ENCODE measurements around the gene CASKIN1.

Gene CASKIN1

DNA sequence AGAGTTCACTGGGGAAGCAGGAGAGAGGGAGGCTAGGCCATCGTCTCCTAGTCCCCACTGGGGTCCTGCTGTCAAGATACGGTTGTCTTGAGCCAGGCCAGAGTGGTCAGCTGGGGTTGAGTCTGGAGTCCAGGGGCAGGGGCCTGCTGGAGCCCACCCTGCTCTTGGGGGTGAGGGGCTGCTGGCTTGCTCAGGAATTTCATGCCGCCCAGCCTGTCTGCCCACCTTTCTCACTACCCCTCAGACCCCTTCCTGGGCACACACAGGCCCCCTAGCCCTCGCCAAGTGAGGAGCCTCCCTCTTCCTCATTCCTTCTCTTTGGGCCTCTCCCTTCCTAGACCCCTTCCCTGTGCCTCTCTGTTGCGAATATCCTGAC is 39.6 kb downstream of the CASKIN1 start:
- no peaks in the 10 kb centered on the region for H3K9me3 ChIP-seq (ENCODE audit: control insufficient read depth, insufficient read depth, low read length)
- H3K27me3 ChIP-seq (ENCODE audit: control insufficient read depth, insufficient read depth, low read length): no peaks in the 10 kb centered on the region
- DNase-seq (ENCODE audit: low read depth, low spot score): no peak
- WGBS (ENCODE audit: insufficient coverage, insufficient read length): no CpG with 5 or more reads among the region's 5 CpGs
- H3K4me3 ChIP-seq (ENCODE audit: low read length): peak overlapping the region; percentile 94; the same call in 1 of the 2 replicates
- peaks cover 17% of the 10 kb centered on the region for H3K36me3 ChIP-seq (ENCODE audit: control insufficient read depth, insufficient read depth, low read length)
- H3K4me1 ChIP-seq (ENCODE audit: control insufficient read depth, insufficient read depth, low read length): peaks cover 15% of the 10 kb centered on the region
- no peak overlapping the region for H3K27ac ChIP-seq (ENCODE audit: low read length)

DNA sequence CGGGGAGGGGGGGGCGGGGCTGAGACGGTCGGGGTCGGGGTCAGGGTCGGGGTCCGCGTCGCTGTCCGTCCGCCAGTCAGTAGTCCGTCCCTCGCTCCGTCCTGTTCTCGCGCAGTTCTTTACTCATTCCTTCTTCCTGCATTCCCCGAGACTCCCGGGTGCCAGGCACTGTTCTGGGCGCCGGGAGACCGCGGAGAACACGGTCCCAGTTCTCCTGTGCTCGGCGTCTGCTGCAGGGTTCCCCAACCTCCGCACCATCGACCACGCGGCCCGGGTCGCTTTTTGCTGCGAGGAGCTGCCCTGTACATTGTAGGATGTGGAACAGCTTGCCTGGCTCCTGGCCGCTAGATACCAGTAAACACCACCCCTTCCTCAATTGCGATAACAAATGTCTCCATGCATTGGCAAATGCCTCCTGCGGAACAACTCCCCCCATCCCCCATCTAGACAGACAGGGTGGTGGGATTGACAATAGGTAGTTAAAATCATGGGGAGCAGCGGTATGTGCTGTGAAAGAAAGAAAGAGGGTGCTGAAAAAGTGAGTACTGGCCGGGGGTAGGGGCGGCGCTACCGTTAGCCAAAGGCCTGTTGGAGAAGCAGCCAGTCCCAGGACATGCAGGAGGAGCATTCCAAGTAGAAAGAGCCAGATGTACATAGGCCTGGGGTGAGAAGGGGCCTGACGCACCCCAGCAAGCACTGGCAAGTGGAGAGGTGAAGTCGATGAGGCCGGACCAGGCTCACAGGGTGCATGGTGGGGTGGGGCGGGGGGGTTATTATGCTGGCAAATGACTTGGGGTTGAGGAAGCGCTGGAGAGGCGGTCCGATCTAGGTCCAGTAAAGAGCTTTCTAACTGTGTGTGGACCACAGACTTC is 40.2 kb downstream of the CASKIN1 start:
- Histone ChIP-seq H3K4me1 (ENCODE audit: control insufficient read depth, insufficient read depth, low read length) (peaks cover 20% of the 10 kb centered on the region), H3K27me3 (ENCODE audit: control insufficient read depth, insufficient read depth, low read length) (no peaks in the 10 kb centered on the region), H3K9me3 (ENCODE audit: control insufficient read depth, insufficient read depth, low read length) (no peaks in the 10 kb centered on the region), H3K36me3 (ENCODE audit: control insufficient read depth, insufficient read depth, low read length) (peaks cover 21% of the 10 kb centered on the region), H3K27ac (ENCODE audit: low read length) (no peak overlapping the region), H3K4me3 (ENCODE audit: low read length) (peak overlapping the region; percentile 94)
- no CpG with 5 or more reads among the region's 47 CpGs for WGBS (ENCODE audit: insufficient coverage, insufficient read length)
- no peak for DNase-seq (ENCODE audit: low read depth, low spot score)

DNA sequence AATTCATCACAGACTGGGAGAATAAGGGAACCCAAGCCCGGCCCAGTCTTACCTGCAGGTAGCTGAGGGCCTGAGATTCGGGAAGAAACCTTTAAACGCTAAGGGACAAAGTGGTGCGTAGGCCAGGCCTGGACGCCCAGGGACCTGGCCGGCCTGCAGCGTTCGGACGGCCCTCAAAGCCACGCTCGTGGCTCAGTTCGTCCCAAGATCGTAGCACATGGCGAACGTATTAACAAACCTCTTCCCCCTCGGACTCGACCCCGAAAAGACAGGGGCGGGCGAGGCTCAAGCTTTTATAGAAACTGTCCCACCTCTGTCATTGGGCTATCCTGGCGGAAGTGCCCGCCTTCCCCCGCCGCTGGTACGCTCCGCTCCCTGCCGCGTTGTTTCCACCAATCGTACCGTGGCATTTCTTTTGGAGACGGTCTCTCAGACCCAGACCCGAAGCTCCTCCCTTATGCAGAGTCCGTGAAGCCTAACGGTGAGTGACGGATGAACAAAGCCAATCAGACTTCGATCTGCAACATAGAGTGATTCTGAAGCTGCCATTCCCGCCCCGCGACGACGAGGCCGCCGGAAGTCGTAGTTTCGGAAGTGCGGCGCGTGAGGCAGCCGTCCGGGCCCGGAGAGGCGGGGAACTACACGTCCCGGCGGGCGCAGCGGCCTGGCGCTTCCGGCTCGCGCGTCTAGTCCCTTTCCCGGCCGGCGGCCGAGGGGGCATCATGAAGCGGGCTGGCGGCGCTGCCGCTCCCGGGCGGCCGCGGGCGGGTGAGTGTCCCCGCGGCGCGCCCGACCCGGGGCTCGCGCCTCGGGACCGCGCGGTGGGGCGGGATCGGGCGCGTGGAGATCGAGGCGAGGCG is 41.1 kb downstream of the CASKIN1 start, which contains the start of gene TRAF7:
TRAF7 (plus strand) TSS at position 692 of the 860 bp plus-strand sequence. CDS start 8,139 bp downstream, outside the sequence.
- Histone ChIP-seq H3K36me3 (ENCODE audit: control insufficient read depth, insufficient read depth, low read length) (peaks cover 21% of the 10 kb centered on the region), H3K27ac (ENCODE audit: low read length) (no peak within 1 kb of the TSS), H3K4me1 (ENCODE audit: control insufficient read depth, insufficient read depth, low read length) (peaks cover 20% of the 10 kb centered on the region), H3K9me3 (ENCODE audit: control insufficient read depth, insufficient read depth, low read length) (no peaks in the 10 kb centered on the region), H3K27me3 (ENCODE audit: control insufficient read depth, insufficient read depth, low read length) (no peaks in the 10 kb centered on the region), H3K4me3 (ENCODE audit: low read length) (peak within 1 kb of the TSS; percentile 94)
- no CpG with 5 or more reads among the region's 94 CpGs for WGBS (ENCODE audit: insufficient coverage, insufficient read length)
- peak; percentile 100 for DNase-seq (ENCODE audit: low read depth, low spot score)

DNA sequence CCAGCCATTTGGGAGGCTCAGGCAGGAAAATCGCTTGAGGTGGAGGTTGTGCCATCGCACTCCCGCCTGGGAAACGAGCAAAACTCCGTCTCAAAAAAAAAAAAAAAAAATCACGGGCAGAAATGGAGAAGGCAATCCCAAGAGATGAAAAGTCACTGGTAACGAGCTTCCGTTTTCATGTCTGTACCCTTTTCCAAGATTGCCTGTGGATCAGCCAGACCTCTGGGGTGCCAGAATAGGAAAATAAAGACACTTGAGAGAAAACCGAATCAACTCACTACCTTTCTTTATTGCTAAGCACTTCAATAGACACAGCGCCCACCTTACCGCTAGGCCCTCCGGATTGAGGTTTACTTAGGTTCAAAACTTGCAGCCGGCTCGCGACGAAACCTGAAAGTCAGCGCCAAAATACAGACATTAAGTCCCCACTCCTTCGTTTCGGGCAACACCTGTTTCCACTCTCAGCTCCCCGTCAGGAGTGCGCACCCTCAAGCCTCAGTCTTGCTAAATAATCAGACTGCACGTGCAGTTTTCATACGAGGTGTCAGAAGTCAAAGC is 41.8 kb downstream of the CASKIN1 start:
- Histone ChIP-seq H3K4me1 (ENCODE audit: control insufficient read depth, insufficient read depth, low read length) (peaks cover 24% of the 10 kb centered on the region), H3K36me3 (ENCODE audit: control insufficient read depth, insufficient read depth, low read length) (peaks cover 21% of the 10 kb centered on the region)
- WGBS (ENCODE audit: insufficient coverage, insufficient read length): no CpG with 5 or more reads among the region's 23 CpGs

DNA sequence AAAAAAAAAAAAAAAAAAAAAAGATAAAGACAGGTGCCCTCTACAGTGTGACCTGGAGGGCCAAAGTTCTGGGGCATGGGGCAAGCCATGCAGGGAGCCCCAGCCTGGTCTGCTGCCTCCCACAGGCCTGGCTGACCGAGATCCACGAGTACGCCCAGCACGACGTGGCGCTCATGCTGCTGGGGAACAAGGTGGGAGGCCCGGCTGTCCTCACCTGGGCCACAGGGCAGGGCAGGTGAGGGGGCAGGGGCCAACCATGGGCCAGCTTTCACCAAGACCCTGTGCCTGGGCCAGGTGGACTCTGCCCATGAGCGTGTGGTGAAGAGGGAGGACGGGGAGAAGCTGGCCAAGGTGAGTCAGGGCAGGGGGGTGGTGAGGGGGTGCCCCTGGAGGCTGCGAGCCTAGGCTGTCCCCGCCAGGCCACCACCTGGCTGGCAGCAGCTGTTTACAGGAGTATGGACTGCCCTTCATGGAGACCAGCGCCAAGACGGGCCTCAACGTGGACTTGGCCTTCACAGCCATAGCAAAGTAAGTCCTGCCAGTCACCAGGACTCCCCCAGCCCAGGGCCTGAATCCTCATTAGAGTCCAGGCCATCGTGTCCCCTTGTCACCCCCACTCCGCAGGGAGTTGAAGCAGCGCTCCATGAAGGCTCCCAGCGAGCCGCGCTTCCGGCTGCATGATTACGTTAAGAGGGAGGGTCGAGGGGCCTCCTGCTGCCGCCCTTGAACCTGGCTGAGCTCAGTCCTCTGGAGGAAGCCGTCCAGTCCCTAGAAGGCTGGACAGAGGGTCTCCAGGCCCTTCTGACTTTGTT is 43.5 kb downstream of the CASKIN1 start:
- H3K4me3 ChIP-seq (ENCODE audit: low read length): peak overlapping the region; percentile 82
- no peaks in the 10 kb centered on the region for H3K9me3 ChIP-seq (ENCODE audit: control insufficient read depth, insufficient read depth, low read length)
- peak overlapping the region; percentile 12 for H3K27ac ChIP-seq (ENCODE audit: low read length)
- no peaks in the 10 kb centered on the region for H3K27me3 ChIP-seq (ENCODE audit: control insufficient read depth, insufficient read depth, low read length)
- no CpG with 5 or more reads among the region's 25 CpGs for WGBS (ENCODE audit: insufficient coverage, insufficient read length)
- peaks cover 21% of the 10 kb centered on the region for H3K36me3 ChIP-seq (ENCODE audit: control insufficient read depth, insufficient read depth, low read length)
- H3K4me1 ChIP-seq (ENCODE audit: control insufficient read depth, insufficient read depth, low read length): peaks cover 20% of the 10 kb centered on the region
- no peak for DNase-seq (ENCODE audit: low read depth, low spot score)

More for the DNA sequence above, 41.8 kb downstream of the CASKIN1 start:
- H3K27me3 ChIP-seq (ENCODE audit: control insufficient read depth, insufficient read depth, low read length): no peaks in the 10 kb centered on the region
- peak overlapping the region; percentile 82 for H3K4me3 ChIP-seq (ENCODE audit: low read length)
- H3K9me3 ChIP-seq (ENCODE audit: control insufficient read depth, insufficient read depth, low read length): no peaks in the 10 kb centered on the region
- no peak for DNase-seq (ENCODE audit: low read depth, low spot score)
- no peak overlapping the region for H3K27ac ChIP-seq (ENCODE audit: low read length)

DNA sequence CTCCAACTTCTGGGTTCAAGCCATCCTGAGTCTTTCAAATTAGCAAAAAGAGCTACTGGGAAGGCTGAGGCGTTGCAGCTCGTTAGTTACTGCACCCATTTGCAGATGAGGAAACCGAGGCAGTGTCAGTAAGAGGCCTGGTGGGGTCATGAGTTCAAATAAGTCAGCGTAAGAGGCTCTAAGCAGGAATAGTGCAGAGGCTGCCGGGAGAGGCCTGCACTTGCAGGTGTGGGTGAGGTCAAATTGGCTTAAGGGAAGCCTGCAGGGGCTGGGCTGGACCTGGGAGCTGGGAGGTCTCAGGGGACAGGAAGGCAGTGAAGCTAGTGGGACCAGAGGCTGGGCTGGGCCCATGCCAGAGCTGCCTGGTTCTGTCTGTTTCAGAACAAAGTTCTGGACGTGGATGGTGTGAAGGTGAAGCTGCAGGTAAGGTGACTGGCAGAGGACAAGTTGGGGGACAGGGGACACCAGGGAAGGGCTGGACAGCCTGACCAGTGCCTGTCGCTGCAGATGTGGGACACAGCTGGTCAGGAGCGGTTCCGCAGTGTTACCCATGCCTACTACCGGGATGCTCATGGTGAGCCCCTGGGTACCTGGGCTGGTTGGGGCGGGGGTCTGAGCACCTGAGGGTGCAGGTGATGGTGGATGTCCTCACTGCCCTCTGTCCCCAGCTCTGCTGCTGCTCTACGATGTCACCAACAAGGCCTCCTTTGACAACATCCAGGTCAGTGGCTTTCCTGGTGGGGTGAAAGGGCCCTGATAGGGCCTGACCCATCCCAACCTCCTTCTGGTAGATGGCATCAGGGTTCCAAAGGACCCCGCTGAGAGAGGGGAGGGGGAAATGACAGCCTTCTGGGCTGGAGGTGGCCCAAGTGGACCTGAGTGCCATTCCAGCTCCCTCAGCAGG is 45.0 kb downstream of the CASKIN1 start:
- no peak for DNase-seq (ENCODE audit: low read depth, low spot score)
- no peaks in the 10 kb centered on the region for H3K9me3 ChIP-seq (ENCODE audit: control insufficient read depth, insufficient read depth, low read length)
- H3K36me3 ChIP-seq (ENCODE audit: control insufficient read depth, insufficient read depth, low read length): peaks cover 21% of the 10 kb centered on the region
- no peaks in the 10 kb centered on the region for H3K27me3 ChIP-seq (ENCODE audit: control insufficient read depth, insufficient read depth, low read length)
- no CpG with 5 or more reads among the region's 13 CpGs for WGBS (ENCODE audit: insufficient coverage, insufficient read length)
- no peak overlapping the region for H3K4me3 ChIP-seq (ENCODE audit: low read length)
- H3K4me1 ChIP-seq (ENCODE audit: control insufficient read depth, insufficient read depth, low read length): peaks cover 17% of the 10 kb centered on the region
- no peak overlapping the region for H3K27ac ChIP-seq (ENCODE audit: low read length)

DNA sequence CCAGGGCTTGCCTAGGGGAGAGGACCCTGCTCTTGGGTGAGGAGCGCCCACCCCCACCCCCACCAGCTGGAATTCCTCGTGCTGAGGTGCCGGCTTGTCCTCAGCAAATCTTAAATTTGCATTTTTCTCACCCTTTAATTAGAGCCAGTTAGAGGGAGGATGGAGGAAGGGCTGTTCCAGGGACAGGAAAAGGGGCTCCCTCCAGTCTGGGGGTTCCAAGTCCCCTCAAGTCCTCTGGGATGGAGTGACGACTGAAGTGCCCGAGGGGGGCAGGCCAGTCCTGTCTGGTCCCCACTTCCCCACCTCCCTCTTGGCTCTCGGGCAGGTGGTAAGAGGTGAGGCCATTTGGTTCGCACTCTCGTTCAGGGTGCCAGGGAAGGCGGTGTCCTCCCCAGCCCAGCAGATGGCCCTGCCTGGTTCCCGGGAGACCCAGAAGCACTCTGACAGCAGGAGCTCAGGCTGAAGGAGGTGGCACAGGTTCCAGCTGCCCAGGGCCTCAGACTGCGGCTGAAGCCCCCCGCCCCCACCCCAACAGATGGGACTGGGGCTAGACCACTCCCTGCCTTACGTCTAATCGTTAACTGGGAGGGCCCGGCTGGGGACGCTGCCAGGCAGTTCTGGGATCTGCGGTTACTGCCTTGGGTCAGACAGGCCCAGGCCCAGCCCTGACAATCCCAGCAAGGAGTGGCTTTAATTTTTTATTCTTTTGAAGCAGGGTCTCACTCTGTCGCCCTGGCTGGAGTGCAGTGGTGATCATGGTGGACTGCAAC is 45.8 kb downstream of the CASKIN1 start:
- Histone ChIP-seq H3K4me3 (ENCODE audit: low read length) (no peak overlapping the region), H3K36me3 (ENCODE audit: control insufficient read depth, insufficient read depth, low read length) (peaks cover 21% of the 10 kb centered on the region), H3K9me3 (ENCODE audit: control insufficient read depth, insufficient read depth, low read length) (no peaks in the 10 kb centered on the region), H3K4me1 (ENCODE audit: control insufficient read depth, insufficient read depth, low read length) (peaks cover 17% of the 10 kb centered on the region), H3K27me3 (ENCODE audit: control insufficient read depth, insufficient read depth, low read length) (no peaks in the 10 kb centered on the region), H3K27ac (ENCODE audit: low read length) (no peak overlapping the region)
- no peak for DNase-seq (ENCODE audit: low read depth, low spot score)
- WGBS (ENCODE audit: insufficient coverage, insufficient read length): no CpG with 5 or more reads among the region's 18 CpGs

DNA sequence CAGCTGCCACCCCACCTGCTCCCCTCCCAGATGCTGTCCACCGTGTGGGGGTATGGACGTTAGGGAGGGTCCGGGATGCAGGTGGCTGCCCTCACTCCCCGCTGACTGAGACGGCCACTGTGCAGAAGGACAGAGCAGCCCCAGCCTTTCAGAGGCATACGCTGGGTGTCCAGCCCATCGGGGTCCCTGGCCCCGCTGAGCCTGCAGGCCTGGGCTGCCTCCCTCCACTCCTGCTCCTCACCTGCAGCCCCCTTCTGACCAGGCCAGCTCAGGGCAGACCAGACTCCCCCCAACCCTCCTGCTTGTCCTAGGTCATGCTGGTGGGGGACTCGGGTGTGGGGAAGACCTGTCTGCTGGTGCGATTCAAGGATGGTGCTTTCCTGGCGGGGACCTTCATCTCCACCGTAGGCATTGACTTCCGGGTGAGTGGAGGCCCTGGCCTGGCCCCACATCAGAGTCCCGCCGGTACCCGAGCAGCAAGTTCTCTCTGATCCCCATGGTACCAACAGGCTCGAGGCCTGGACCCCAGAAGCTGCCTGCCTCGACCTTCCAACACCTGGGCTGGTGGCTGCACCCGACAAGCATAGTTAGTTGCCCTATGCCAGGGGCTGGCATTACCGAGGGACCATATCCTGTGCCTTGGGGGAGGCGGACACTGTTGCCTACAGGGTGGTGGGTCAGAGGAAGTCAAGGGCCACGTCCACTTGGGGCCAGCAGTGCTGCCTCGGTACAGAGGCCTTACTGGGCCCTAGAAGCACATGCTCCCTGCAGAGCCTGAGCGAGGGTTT is 46.6 kb downstream of the CASKIN1 start:
- Histone ChIP-seq H3K9me3 (ENCODE audit: control insufficient read depth, insufficient read depth, low read length) (no peaks in the 10 kb centered on the region), H3K36me3 (ENCODE audit: control insufficient read depth, insufficient read depth, low read length) (peaks cover 21% of the 10 kb centered on the region), H3K4me1 (ENCODE audit: control insufficient read depth, insufficient read depth, low read length) (peaks cover 17% of the 10 kb centered on the region), H3K4me3 (ENCODE audit: low read length) (no peak overlapping the region; the same call in 1 of the 2 replicates), H3K27me3 (ENCODE audit: control insufficient read depth, insufficient read depth, low read length) (no peaks in the 10 kb centered on the region), H3K27ac (ENCODE audit: low read length) (no peak overlapping the region)
- no CpG with 5 or more reads among the region's 24 CpGs for WGBS (ENCODE audit: insufficient coverage, insufficient read length)
- DNase-seq (ENCODE audit: low read depth, low spot score): no peak
